Calu3 (cell line): ENCODE results near the gene ALOX12B. TPM values are rescaled to one million over a fixed set of nuclear protein-coding genes. Genes with fewer than 3 reads are reported as not detected.
"Not testable (repeated sequence)": the region's sequence is repeated elsewhere in the genome, so short reads cannot be mapped to it uniquely, and the experiment has no call there.

Source experiments
- BruUV-seq: library from RNA; stranded (reverse); fragments of 400-500 nt; replicated peaks from 2 replicates; lab custom pipeline; 2021; lab: Mats Ljungman, UMichigan
- CTCF ChIA-PET: fragments of 300-600 bp; sonication (Branson Sonifier 250); formaldehyde crosslinking; loops from one replicate; lab custom pipeline; 2022; ENCODE audit warnings: antibody characterized with exemption; lab: Charles Lee
- DNase-seq: peaks from one replicate; pipeline ENCODE4 v3.0.0; 2022
- H3K27ac Mint-ChIP-seq: one replicate; pipeline ENCODE4 v1.8.0; 2022; ENCODE audit warnings: mixed read lengths; ENCODE audit not compliant: unreplicated experiment
- H3K27me3 Mint-ChIP-seq: one replicate; pipeline ENCODE4 v1.8.0; 2022; ENCODE audit warnings: mixed read lengths; ENCODE audit not compliant: unreplicated experiment
- H3K36me3 Mint-ChIP-seq: one replicate; pipeline ENCODE4 v1.8.0; 2022; ENCODE audit warnings: mild to moderate bottlenecking, moderate library complexity, mixed read lengths; ENCODE audit not compliant: insufficient read depth, unreplicated experiment
- H3K4me1 Mint-ChIP-seq: one replicate; pipeline ENCODE4 v1.8.0; 2022; ENCODE audit warnings: mild to moderate bottlenecking, low read depth, mixed read lengths; ENCODE audit not compliant: unreplicated experiment
- H3K4me3 Mint-ChIP-seq: one replicate; pipeline ENCODE4 v1.8.0; 2022; ENCODE audit warnings: mild to moderate bottlenecking, low read depth, moderate library complexity, mixed read lengths; ENCODE audit not compliant: unreplicated experiment
- H3K9me3 Mint-ChIP-seq: one replicate; pipeline ENCODE4 v1.8.0; 2022; ENCODE audit warnings: low read depth, mixed read lengths; ENCODE audit not compliant: unreplicated experiment
- CTCF ChIP-seq: fragments of 200-600 bp; IDR thresholded peaks from one replicate; pipeline ENCODE4 v1.8.0; 2022; ENCODE audit warnings: antibody characterized with exemption; ENCODE audit not compliant: unreplicated experiment
- intact Hi-C: fragments of 100-400 bp; cut with micrococcal nuclease; formaldehyde crosslinking; loops from one replicate; pipeline ENCODE4 v1.10.0; 2022; ENCODE audit not compliant: unreplicated experiment
- total RNA-seq: library from RNA; stranded (reverse); gene quantifications from 2 replicates; pipeline ENCODE4 v1.2.3, GENCODE V29; 2022

The ALOX12B gene
- total RNA-seq, 1 experiment from 2014 or later, result not detected

- H3K9me3 Mint-ChIP-seq, result no peaks in the 10 kb centered on the region
- no peak overlapping the region for H3K27ac Mint-ChIP-seq
- BruUV-seq, result no TSS peak
- no peak overlapping the region for H3K4me3 Mint-ChIP-seq
- intact Hi-C loops, result loop anchor here (5.0 kb wide), 1 partner anchor 53 kb away; the partner anchor contains the start of gene ALOXE3
- peaks cover 39% of the 10 kb centered on the region for H3K27me3 Mint-ChIP-seq
- no peak for TF ChIP-seq CTCF
- no peak for DNase-seq
- CTCF ChIA-PET, result no interaction called here
- peaks cover 31% of the 10 kb centered on the region for H3K4me1 Mint-ChIP-seq
- peaks cover 4% of the 10 kb centered on the region for H3K36me3 Mint-ChIP-seq
Measured at GRCh38 chr17:8064561-8065019, 22.9 kb downstream of the ALOX12B start.

- no peak for DNase-seq
- CTCF ChIA-PET, result no interaction called here
- intact Hi-C loops, result loop anchor here (5.0 kb wide), 1 partner anchor 53 kb away; the partner anchor contains the start of gene ALOXE3
- Mint-ChIP-seq H3K9me3 (no peaks in the 10 kb centered on the region), H3K4me1 (peaks cover 25% of the 10 kb centered on the region), H3K36me3 (peaks cover under 1% of the 10 kb centered on the region), H3K27me3 (peaks cover 44% of the 10 kb centered on the region), H3K4me3 (no peak overlapping the region), H3K27ac (no peak overlapping the region)
- TF ChIP-seq CTCF, result no peak
- no TSS peak for BruUV-seq
Measured at GRCh38 chr17:8063761-8064534, 23.6 kb downstream of the ALOX12B start.

GRCh38 chr17:8062807-8063483 is 24.6 kb downstream of the ALOX12B start:
- DNase-seq, result no peak
- Mint-ChIP-seq H3K27me3 (peaks cover 53% of the 10 kb centered on the region), H3K4me1 (peaks cover 15% of the 10 kb centered on the region), H3K27ac (no peak overlapping the region), H3K4me3 (peak overlapping the region; percentile 51), H3K9me3 (no peaks in the 10 kb centered on the region), H3K36me3 (no peaks in the 10 kb centered on the region)
- CTCF ChIA-PET, result interaction anchor here (1.8 kb wide), 1 partner anchor 11 kb away, joined by 12 read pairs; no protein-coding TSS in a partner anchor
- no TSS peak for BruUV-seq
- intact Hi-C loops, result loop anchor here (5.0 kb wide), 1 partner anchor 54 kb away; the partner anchor contains the start of gene ALOXE3
- TF ChIP-seq CTCF, result no peak

- DNase-seq, result no peak
- Mint-ChIP-seq H3K4me1 (peaks cover 15% of the 10 kb centered on the region), H3K4me3 (peak overlapping the region; percentile 51), H3K27ac (no peak overlapping the region), H3K27me3 (peaks cover 58% of the 10 kb centered on the region), H3K9me3 (no peaks in the 10 kb centered on the region), H3K36me3 (no peaks in the 10 kb centered on the region)
- no TSS peak for BruUV-seq
- CTCF ChIA-PET, result interaction anchor here (1.8 kb wide), 1 partner anchor 11 kb away, joined by 12 read pairs; no protein-coding TSS in a partner anchor
- intact Hi-C loops, result loop anchor here (5.0 kb wide), 1 partner anchor 55 kb away; the partner anchor contains the start of gene ALOXE3
- no peak for TF ChIP-seq CTCF
Measured at GRCh38 chr17:8062435-8062806, 25.1 kb downstream of the ALOX12B start.

- not testable (repeated sequence) for H3K27ac Mint-ChIP-seq, H3K4me3 Mint-ChIP-seq, H3K36me3 Mint-ChIP-seq, H3K9me3 Mint-ChIP-seq, BruUV-seq, DNase-seq
- intact Hi-C loops, result loop anchor here (5.0 kb wide), 1 partner anchor 55 kb away; the partner anchor contains the start of gene ALOXE3
- CTCF ChIA-PET, result interaction anchor here (1.8 kb wide), 1 partner anchor 12 kb away, joined by 12 read pairs; no protein-coding TSS in a partner anchor
- peaks cover 20% of the 10 kb centered on the region for H3K4me1 Mint-ChIP-seq
- H3K27me3 Mint-ChIP-seq, result peaks cover 64% of the 10 kb centered on the region
Measured at GRCh38 chr17:8061851-8062250, 25.7 kb downstream of the ALOX12B start.
